GM12891 (cell line): Measurements from ENCODE around the gene PRM2.

Experiments used
- DNase-seq: peaks from one replicate; pipeline ENCODE4 v3.0.0; 2011; ENCODE audit warnings: low spot score; ENCODE audit not compliant: insufficient read length
- FAIRE-seq: peaks from 2 replicates; lab custom pipeline; 2011; peaks lifted over from hg19 to GRCh38; lab: Jason Lieb, UNC
- PAX5 ChIP-seq: IDR thresholded peaks from 2 replicates; pipeline ENCODE4 v1.6.1; 2011; ENCODE audit warnings: low read length, moderate library complexity, mild to moderate bottlenecking; ENCODE audit not compliant: insufficient read depth, severe bottlenecking
- POLR2A ChIP-seq: IDR thresholded peaks from 2 replicates; pipeline ENCODE4 v1.6.1; 2011; ENCODE audit warnings: low read depth, low read length, control low read depth
- POLR2AphosphoS5 ChIP-seq: IDR thresholded peaks from 2 replicates; pipeline ENCODE4 v1.6.1; 2011; ENCODE audit warnings: low read depth, low read length, control low read depth
- POU2F2 ChIP-seq: IDR thresholded peaks from 2 replicates; pipeline ENCODE4 v1.6.1; 2011; ENCODE audit warnings: low read depth, mild to moderate bottlenecking, control low read depth, low read length, moderate library complexity
- SPI1 ChIP-seq: IDR thresholded peaks from 2 replicates; pipeline ENCODE4 v1.6.1; 2011; ENCODE audit warnings: low read depth, low read length, control low read depth
- TAF1 ChIP-seq: IDR thresholded peaks from 2 replicates; pipeline ENCODE4 v1.6.1; 2011; ENCODE audit warnings: low read depth, low read length, control low read depth

PRM2 gene

DNA sequence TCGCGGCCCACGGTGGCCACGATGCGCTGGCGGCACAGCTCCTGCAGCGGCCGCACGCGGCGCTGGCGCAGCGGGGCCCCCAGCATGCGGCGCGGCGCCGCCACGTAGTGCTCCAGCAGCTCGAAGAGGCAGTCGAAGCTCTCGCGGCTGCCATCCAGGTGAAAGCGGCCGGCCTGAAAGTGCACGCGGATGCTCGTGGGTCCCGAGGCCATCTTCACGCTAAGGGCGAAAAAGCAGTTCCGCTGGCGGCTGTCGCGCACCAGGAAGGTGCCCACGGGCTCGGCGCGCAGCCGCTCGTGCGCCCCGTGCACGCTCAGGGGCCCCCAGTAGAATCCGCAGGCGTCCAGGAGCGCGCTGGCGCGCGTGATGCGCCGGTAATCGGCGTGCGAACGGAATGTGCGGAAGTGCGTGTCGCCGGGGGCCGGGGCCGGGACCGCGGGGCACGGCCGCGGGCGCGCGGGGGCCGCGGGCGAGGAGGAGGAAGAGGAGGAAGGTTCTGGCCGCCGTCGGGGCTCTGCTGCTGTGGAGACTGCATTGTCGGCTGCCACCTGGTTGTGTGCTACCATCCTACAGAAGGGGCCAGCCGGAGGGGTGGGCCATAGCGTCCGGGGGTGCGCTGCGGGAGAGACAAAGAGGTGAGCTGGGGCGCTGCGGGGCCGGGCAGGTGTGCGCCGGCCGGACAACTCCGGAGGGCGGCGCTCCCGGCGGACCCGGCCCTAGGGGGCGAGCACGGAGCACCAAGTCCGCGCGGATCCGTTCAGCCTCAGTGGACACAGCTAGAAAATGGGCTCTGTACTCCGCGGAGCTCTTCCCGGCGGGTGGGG, 21.2 kb downstream of the PRM2 start:
- TF ChIP-seq POLR2A (no peak), POLR2AphosphoS5 (peak; percentile 52; the same call in 1 of the 2 replicates)
- peak; percentile 87 for FAIRE-seq
- peak; percentile 61 for DNase-seq

- peak; percentile 9 for FAIRE-seq
- no peak for TF ChIP-seq SPI1
- TF ChIP-seq POLR2A, result peak; percentile 18
- TF ChIP-seq POLR2AphosphoS5, result 0 out of 2 replicates have a peak, but pooled peaks have one; percentile 4
- no peak for DNase-seq
Observed at GRCh38 chr16:11253995-11254912, 22.0 kb downstream of the PRM2 start.

GRCh38 chr16:11253009-11253994, 23.0 kb downstream of the PRM2 start:
- DNase-seq, result no peak
- FAIRE-seq, result peak; percentile 33
- TF ChIP-seq POLR2A, result peak; percentile 82
- no peak; the same call in 1 of the 2 replicates for TF ChIP-seq TAF1
- TF ChIP-seq POLR2AphosphoS5, result peak; percentile 77

GRCh38 chr16:11252482-11252931, 23.8 kb downstream of the PRM2 start:
- FAIRE-seq, result no peak
- no peak for TF ChIP-seq POLR2AphosphoS5
- TF ChIP-seq PAX5, result no peak
- no peak for TF ChIP-seq SPI1
- TF ChIP-seq POU2F2, result no peak
- no peak for TF ChIP-seq POLR2A
- no peak for TF ChIP-seq TAF1
- DNase-seq, result no peak

GRCh38 chr16:11251525-11252481, 24.5 kb downstream of the PRM2 start:
- TF ChIP-seq POU2F2 (peak; percentile 59; the same call in 1 of the 2 replicates), SPI1 (no peak), TAF1 (no peak), POLR2A (peak; percentile 68; the same call in 1 of the 2 replicates), POLR2AphosphoS5 (peak; percentile 74)
- FAIRE-seq, result no peak

GRCh38 chr16:11250786-11251524, 25.3 kb downstream of the PRM2 start:
- TF ChIP-seq POLR2AphosphoS5, result 0 out of 2 replicates have a peak, but pooled peaks have one; percentile 16
- no peak; the same call in 1 of the 2 replicates for TF ChIP-seq POLR2A
- no peak for TF ChIP-seq SPI1
- FAIRE-seq (no peak), DNase-seq (no peak)

More at GRCh38 chr16:11251525-11252481, 24.5 kb downstream of the PRM2 start:
- DNase-seq, result no peak

DNA sequence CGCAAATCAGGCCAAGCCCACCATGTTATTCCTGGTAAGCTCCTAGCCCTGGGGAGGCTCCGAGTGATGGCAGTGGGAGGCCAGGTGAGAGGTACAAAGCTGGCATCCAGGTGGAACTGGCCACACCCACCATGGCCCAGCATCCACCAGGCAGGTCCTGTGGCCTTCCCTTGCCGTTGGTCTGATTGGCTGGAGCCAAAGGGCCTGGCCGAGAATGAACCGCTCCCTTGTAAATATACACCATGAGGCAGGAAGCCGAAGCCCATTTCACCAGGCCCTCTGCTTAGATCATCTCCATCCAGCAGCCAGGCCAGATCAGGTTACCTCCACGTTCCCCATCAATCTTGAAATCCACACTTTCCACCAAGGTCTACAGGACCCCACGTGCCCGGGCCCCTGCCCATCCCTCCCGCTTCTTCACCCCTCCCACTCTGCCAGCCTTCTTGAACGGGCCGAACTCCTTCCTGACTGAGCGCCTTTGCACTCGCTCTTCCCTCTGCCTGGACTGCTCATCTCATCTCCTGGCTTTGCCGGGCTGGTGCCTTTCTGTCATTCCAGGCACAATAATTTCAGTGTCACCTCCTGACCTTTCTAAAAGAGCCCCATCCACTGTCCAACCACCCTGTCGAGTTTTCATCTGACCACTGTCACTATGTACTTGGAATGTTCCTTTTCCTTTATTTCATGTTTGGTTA, 26.0 kb downstream of the PRM2 start:
- FAIRE-seq (no peak), DNase-seq (no peak)
- TF ChIP-seq PAX5 (no peak), POLR2A (peak; percentile 73; the same call in 1 of the 2 replicates), POLR2AphosphoS5 (peak; percentile 77)

DNA sequence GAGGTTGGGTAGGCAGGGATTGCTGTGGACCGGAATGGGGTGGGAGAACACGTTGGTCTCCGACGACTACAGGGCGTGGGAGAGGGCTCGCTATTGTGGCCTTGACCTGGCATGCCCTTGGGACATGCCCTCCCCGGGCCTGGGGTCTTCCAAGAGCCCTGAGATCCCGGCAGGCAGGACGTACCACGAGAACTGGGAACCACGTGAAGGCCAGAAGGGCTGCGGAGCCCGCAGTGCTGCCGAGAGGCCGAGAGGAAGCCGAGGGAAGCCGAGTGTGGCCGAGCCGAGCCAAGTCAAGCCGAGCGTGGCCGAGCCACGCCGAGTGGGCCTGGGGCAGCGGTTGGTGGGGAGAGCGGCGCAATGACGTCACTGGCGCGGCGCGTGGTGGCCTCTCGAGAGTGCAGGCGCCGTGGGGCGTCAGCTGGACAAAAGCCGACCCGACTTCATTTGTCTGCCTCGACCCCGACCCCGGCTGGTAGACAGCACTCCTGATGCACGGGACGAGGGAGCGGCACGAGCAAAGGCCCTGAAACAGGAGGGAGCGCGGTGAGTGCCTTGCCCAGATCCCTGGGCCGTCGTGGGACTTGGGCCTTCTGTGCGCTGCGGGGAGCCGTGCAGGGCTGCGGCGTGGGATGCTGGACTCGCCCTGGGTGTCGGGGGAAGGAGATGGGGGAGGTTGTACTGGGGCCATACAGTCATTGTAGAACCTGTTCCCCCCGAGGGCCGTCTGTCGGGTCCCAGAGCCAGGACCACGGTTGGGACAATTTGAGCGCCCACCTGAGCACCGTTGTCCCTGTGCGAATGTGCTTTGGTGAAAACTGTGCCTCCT, 26.8 kb downstream of the PRM2 start:
- no peak for FAIRE-seq
- no peak for DNase-seq
- TF ChIP-seq POU2F2 (0 out of 2 replicates have a peak, but pooled peaks have one; percentile 10), TAF1 (no peak)
